ENCODE data around the gene UBE2F. TPM values are rescaled to one million over a fixed set of nuclear protein-coding genes. Genes with fewer than 3 reads are reported as not detected.

Gene UBE2F
- total RNA-seq, 1 donor from 2014 or later, result 41.2 TPM

- Mint-ChIP-seq H3K27me3 (no peaks in the 10 kb centered on the region), H3K9me3 (no peaks in the 10 kb centered on the region), H3K4me1 (no peaks in the 10 kb centered on the region), H3K27ac (no peak overlapping the region), H3K36me3 (ENCODE audit: low read depth) (peaks cover 65% of the 10 kb centered on the region), H3K4me3 (no peak overlapping the region)
- DNase-seq (no peak), ATAC-seq (ENCODE audit: low read depth) (no peak)
- intact Hi-C loops (cut with micrococcal nuclease), result no loop called here
- CTCF ChIA-PET, result no interaction called here
- no peak for TF ChIP-seq CTCF (IDR thresholded peaks at IDR 0.05)
- POLR2A ChIA-PET, result no interaction called here
Measured at GRCh38 chr2:238042090-238042489, 75.3 kb downstream of the UBE2F start.

GRCh38 chr2:238042849-238043584 is 76.2 kb downstream of the UBE2F start:
- Mint-ChIP-seq H3K27ac (no peak overlapping the region), H3K36me3 (ENCODE audit: low read depth) (peaks cover 61% of the 10 kb centered on the region), H3K27me3 (no peaks in the 10 kb centered on the region), H3K4me3 (no peak overlapping the region), H3K9me3 (peaks cover 3% of the 10 kb centered on the region), H3K4me1 (no peaks in the 10 kb centered on the region)
- ChIA-PET POLR2A (no interaction called here), CTCF (no interaction called here)
- DNase-seq (no peak), ATAC-seq (ENCODE audit: low read depth) (no peak)
- TF ChIP-seq CTCF (IDR thresholded peaks at IDR 0.05), result no peak
- intact Hi-C loops (cut with micrococcal nuclease), result no loop called here

- no peaks in the 10 kb centered on the region for H3K27me3 Mint-ChIP-seq
- intact Hi-C loops (cut with micrococcal nuclease), result no loop called here
- peaks cover 53% of the 10 kb centered on the region for H3K36me3 Mint-ChIP-seq (ENCODE audit: low read depth)
- ChIA-PET POLR2A (no interaction called here), CTCF (no interaction called here)
- DNase-seq (no peak), ATAC-seq (ENCODE audit: low read depth) (no peak)
- no peak overlapping the region for H3K27ac Mint-ChIP-seq
- no peaks in the 10 kb centered on the region for H3K4me1 Mint-ChIP-seq
- H3K9me3 Mint-ChIP-seq, result peaks cover 6% of the 10 kb centered on the region
- TF ChIP-seq CTCF (IDR thresholded peaks at IDR 0.05), result no peak
- no peak overlapping the region for H3K4me3 Mint-ChIP-seq
Measured at GRCh38 chr2:238043851-238044250, 77.0 kb downstream of the UBE2F start.

GRCh38 chr2:238045575-238045974 is 78.8 kb downstream of the UBE2F start:
- Mint-ChIP-seq H3K4me1 (no peaks in the 10 kb centered on the region), H3K27me3 (no peaks in the 10 kb centered on the region), H3K27ac (no peak overlapping the region), H3K9me3 (peaks cover 6% of the 10 kb centered on the region), H3K36me3 (ENCODE audit: low read depth) (peaks cover 40% of the 10 kb centered on the region), H3K4me3 (no peak overlapping the region)
- no peak for TF ChIP-seq CTCF (IDR thresholded peaks at IDR 0.05)
- ChIA-PET CTCF (no interaction called here), POLR2A (no interaction called here)
- ATAC-seq (ENCODE audit: low read depth) (no peak), DNase-seq (no peak)
- intact Hi-C loops (cut with micrococcal nuclease), result no loop called here

GRCh38 chr2:238046725-238047270 is 80.0 kb downstream of the UBE2F start:
- Mint-ChIP-seq H3K9me3 (peaks cover 6% of the 10 kb centered on the region), H3K27ac (no peak overlapping the region), H3K4me1 (no peaks in the 10 kb centered on the region), H3K36me3 (ENCODE audit: low read depth) (peaks cover 28% of the 10 kb centered on the region), H3K4me3 (no peak overlapping the region), H3K27me3 (no peaks in the 10 kb centered on the region)
- ChIA-PET CTCF (no interaction called here), POLR2A (no interaction called here)
- TF ChIP-seq CTCF (IDR thresholded peaks at IDR 0.05), result no peak
- DNase-seq, result no peak
- ATAC-seq (ENCODE audit: low read depth), result no peak
- intact Hi-C loops (cut with micrococcal nuclease), result no loop called here
